GM12872 (cell line): ENCODE data around the gene CDIP1.

Experiments used
- TF ChIP-seq, protein P1 (sequence below): IDR thresholded peaks from 3 replicates; pipeline ENCODE4 v1.5.1; 2011; ENCODE audit warnings: low read depth, mild to moderate bottlenecking, low read length, moderate library complexity; ENCODE audit not compliant: insufficient read depth

CDIP1 gene

DNA sequence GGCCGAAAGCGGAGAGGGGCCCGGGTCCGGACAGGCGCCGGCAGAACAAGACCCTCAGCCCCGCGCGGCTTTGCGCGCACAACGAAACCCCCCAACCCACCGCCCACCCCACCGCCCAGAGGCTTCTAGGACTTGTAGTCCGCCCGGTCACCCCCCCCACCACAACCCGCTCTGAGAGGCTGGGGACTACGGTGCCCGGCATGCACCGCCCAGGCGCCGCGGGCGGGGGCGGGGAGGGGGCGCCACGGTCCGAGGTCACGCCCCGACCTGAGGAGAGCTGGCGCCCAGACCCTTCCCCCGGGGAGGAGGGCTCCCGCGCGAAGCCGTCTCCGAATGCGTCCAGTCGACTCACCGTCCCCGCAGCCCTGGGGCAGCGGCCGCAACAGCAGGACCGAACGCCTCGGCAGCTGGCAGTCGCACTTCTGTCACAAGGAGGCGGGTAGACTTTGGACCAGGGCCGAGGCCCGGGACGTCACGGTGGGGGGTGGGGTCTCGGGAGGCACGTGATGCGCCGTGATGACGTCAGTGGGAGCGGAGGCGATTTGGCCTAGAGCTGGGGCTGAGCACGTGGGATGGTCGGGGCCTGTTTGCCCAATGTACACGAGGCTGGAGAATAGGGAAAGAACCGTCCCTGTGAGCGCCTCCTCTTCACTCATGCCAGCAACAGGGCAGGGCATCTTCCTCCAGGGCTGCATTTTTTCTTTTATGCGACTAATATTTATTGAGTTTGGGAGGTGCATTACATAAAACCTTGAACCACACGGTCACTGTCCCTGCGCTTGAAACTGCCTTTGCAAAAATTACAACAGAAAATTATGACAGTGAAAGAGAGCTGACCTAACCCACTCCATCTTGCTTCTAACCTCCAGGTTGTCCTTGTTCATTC, at the start of gene CDIP1:
CDIP1 (minus strand) TSS at position 424 of the 886 bp plus-strand sequence. CDS start 24,643 bp downstream, outside the sequence.
- TF ChIP-seq, protein P1, sequence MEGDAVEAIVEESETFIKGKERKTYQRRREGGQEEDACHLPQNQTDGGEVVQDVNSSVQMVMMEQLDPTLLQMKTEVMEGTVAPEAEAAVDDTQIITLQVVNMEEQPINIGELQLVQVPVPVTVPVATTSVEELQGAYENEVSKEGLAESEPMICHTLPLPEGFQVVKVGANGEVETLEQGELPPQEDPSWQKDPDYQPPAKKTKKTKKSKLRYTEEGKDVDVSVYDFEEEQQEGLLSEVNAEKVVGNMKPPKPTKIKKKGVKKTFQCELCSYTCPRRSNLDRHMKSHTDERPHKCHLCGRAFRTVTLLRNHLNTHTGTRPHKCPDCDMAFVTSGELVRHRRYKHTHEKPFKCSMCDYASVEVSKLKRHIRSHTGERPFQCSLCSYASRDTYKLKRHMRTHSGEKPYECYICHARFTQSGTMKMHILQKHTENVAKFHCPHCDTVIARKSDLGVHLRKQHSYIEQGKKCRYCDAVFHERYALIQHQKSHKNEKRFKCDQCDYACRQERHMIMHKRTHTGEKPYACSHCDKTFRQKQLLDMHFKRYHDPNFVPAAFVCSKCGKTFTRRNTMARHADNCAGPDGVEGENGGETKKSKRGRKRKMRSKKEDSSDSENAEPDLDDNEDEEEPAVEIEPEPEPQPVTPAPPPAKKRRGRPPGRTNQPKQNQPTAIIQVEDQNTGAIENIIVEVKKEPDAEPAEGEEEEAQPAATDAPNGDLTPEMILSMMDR = no peak

DNA sequence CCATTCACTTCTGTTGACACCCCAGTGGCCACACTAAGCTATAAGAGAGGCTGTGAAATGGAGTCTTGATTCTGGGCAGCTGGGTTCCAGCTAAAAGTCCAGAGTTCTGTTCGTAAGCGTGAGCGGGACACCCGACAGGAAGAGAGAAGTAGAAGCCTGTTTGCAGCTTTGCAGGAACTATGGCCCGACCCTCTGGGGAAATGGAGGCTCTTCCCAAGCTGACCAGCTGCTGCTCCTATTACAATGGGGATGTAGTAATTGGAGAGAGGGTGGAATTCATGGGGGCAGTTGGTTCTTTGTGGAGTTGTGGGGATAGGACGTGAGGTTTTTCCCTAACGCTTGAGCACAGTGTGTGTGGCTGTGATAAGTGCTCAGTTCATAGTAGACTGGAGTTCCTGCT, 47.7 kb upstream of the CDIP1 start:
- TF ChIP-seq, protein P1 = no peak

- TF ChIP-seq, protein P1 = no peak
Measured at GRCh38 chr16:4583906-4584305, 45.3 kb upstream of the CDIP1 start.

DNA sequence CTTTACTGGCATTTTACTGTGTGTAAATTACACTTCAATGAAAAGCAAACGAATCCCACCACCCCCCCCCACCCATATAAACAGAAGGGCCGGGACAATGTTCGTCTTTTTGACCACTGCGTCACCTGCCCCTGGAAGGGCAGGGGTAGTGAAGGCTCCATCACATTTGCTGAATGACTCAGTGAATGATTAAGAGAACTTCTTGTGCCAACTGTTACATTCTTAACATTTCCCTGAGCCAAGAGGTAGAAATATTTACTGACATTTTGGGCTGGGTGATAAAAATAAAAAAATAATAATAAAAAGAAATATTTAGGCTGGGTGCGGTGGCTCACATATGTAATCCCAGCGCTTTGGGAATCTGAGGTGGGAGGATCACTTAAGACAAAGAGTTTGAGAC, 41.7 kb upstream of the CDIP1 start:
- TF ChIP-seq, protein P1 = no peak

DNA sequence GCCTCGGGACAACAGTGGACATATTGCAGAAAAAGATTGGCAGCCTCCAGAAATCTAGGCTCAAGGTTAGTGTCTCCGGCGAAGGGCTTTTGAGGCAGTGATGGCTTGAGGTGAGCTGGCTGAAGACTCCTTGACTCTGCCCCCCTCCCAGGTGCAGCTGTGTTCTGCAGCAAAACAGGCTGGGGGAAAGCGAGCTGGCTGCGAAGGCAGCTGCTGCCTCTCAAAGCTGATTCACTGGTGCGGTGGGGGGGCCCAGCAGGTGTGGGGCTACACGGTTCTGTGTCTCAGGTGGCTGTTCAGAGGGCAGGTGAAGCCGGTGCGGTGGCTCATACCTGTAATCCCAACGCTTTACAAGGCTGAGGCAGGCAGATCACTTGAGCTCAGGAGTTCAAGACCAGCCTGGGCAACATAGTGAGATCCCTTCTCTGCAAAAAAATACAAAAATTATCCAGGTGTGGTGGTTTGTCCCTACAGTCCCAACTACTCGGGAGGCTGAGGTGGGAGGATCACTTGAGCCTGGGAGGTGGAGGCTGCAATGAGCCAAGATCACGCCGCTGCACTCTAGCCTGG, 40.5 kb upstream of the CDIP1 start:
- TF ChIP-seq, protein P1 = no peak

DNA sequence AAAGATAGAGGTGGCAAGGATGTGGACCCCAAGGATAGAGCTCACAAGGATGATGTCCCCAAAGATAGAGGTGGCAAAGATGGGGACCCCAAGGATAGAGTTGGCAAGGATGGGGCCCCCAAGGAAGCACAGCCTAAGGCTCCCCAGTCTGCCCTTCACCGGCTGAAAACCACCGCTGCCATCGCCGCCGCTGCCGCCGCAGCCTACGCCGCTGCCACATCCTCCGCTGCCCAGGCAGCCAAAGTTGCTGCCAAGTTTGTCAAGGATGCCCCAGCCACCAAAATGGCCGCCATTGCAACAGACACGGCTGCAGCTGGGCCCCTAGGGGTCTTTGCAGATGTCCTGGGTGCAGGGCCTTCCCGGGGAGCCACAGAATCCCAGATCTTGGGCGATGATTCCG, 37.4 kb upstream of the CDIP1 start:
- TF ChIP-seq, protein P1 = no peak

- TF ChIP-seq, protein P1 = 0 out of 3 replicates have a peak, but pooled peaks have one; percentile 12
Measured at GRCh38 chr16:4574919-4575705, 36.5 kb upstream of the CDIP1 start.
